Transverse colon (tissue), 4 donors: ENCODE results near the gene IGFL2.

Source experiments
- CTCF ChIP-seq, 5 experiments: fragments of 200-600 bp in 3 of 5; fragments of 450-650 bp in 2 of 5; sonication (generic) in 3 of 5; IDR thresholded peaks; 1 replicate in 2 of 5; 2 replicates in 3 of 5; pipeline ENCODE4 v1.5.1; 2016 to 2017; ENCODE audit warnings: antibody characterized with exemption in 5 of 5, inconsistent platforms in 3 of 5, mild to moderate bottlenecking in 2 of 5, moderate library complexity in 1 of 5
- EP300 ChIP-seq: sonication (generic); formaldehyde crosslinking; IDR thresholded peaks from one replicate; pipeline ENCODE4 v1.6.1; 2017; ENCODE audit warnings: antibody characterized with exemption, low read depth
- POLR2A ChIP-seq: fragments of 450-650 bp; IDR thresholded peaks from one replicate; pipeline ENCODE4 v1.6.1; 2016; ENCODE audit warnings: antibody characterized with exemption, mild to moderate bottlenecking, moderate library complexity
- POLR2AphosphoS5 ChIP-seq, 3 donors: sonication (generic); formaldehyde crosslinking; IDR thresholded peaks; one replicate each; pipeline ENCODE4 v1.6.1; 2016; ENCODE audit warnings: antibody characterized with exemption in 3 of 3

GRCh38 chr19:46100344-46100743 is 47.7 kb upstream of the IGFL2 start:
- TF ChIP-seq CTCF (IDR thresholded peaks at IDR 0.05) (no peak), EP300 (no peak), POLR2A (no peak), POLR2AphosphoS5 (IDR thresholded peaks at IDR 0.05) (no peak)
